ENCODE results near the gene CELSR3. TPM values are rescaled to one million over a fixed set of nuclear protein-coding genes. Genes with fewer than 3 reads are reported as not detected.

Gene CELSR3
- total RNA-seq, 4 donors from 2014 or later, result 0.33 to 1.3 (median 0.63) TPM

- no peak for DNase-seq (ENCODE audit: extremely low spot score)
- Histone ChIP-seq H3K36me3 (peaks cover 0 to 7% (median 2%) of the 10 kb centered on the region in 4 donors), H3K27ac (replicated peaks in 1 of 4) (no peak overlapping the region), H3K9me3 (peaks cover 0 to 6% (median 4%) of the 10 kb centered on the region in 4 donors), H3K4me1 (peaks cover 14 to 25% (median 24%) of the 10 kb centered on the region in 4 donors), H3K4me3 (no peak overlapping the region), H3K27me3 (no peaks in the 10 kb centered on the region)
- intact Hi-C loops (cut with DNase I), result no loop called here
- 49% methylated on average over 1 of the region's 1 CpG for WGBS
- TF ChIP-seq POLR2A (IDR thresholded peaks at IDR 0.05; ENCODE audit: low read depth), result no peak
- TF ChIP-seq EP300 (IDR thresholded peaks at IDR 0.05), result no peak
- TF ChIP-seq POLR2AphosphoS5 (IDR thresholded peaks at IDR 0.05), result no peak
- no peak for TF ChIP-seq CTCF (IDR thresholded peaks at IDR 0.05)
These were observed 50.4 kb downstream of the CELSR3 start for GRCh38 chr3:48612309-48612708.

DNA sequence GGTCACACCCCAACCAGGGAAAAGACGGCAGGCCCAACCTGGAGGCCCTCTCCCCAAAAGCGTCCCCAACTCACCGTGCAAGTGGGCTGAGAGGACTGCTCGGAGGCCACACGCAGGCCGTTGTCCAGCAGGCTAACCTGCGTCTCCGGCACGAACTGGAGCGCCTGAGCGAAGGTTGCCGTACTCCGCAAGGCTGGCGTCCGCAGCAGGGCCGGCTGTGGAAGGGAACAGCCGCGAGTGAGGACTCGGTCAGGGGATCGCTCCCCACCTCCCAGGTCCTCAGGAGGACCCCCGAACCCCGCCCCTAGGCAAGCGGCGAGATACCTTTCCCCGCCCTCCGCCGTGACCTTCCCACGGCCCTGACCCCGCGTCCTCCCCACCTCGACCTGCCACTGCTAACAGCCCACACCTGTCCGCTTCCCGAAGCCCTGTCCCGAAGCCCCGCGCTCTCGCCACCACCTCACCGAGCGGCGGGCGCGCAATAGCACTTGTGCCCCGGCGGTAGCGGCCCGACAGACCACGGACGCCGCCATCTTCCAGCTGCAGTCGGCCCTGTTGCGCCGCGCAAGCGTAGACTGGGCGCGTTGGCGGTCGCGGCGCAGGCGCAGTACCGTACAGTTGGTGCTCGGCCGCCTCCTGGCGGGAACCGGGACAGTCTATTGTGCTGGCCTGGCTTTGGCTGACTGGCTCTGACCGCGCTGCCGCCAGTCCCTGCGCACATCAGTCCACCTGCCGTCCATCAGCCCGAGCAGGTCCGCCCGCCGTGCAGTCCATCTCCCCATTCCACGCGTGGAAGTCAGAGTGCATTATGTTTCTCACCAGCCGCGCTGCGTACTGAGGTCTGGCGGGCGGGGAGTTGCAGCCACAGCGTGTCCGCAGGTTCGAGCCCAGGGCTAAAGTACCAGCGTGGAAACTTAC is 53.3 kb downstream of the CELSR3 start, which contains the start of gene UQCRC1:
TSS of gene UQCRC1 (minus strand) at position 559 of the 918 bp plus-strand sequence. CDS start at position 533, 26 bp downstream.
- Histone ChIP-seq H3K36me3 (peaks cover 7 to 28% (median 23%) of the 10 kb centered on the region in 4 donors), H3K9me3 (no peaks in the 10 kb centered on the region), H3K27ac (replicated peaks in 1 of 4) (peak within 1 kb of the TSS; percentile 88 to 93 (median 92)), H3K4me3 (peak within 1 kb of the TSS; percentile 88 to 99 (median 92)), H3K27me3 (no peaks in the 10 kb centered on the region), H3K4me1 (peaks cover 18 to 45% (median 26%) of the 10 kb centered on the region in 4 donors)
- intact Hi-C loops (cut with DNase I), result no loop called here
- 4% methylated on average over 30 of the region's 86 CpGs for WGBS
- no peak for TF ChIP-seq EP300 (IDR thresholded peaks at IDR 0.05)
- peak; percentile 77 for TF ChIP-seq POLR2A (IDR thresholded peaks at IDR 0.05; ENCODE audit: low read depth)
- peak; percentile 71 to 92 (median 86) for TF ChIP-seq CTCF (IDR thresholded peaks at IDR 0.05)
- peak; percentile 96 to 98 for TF ChIP-seq POLR2AphosphoS5 (IDR thresholded peaks at IDR 0.05)
- DNase-seq (ENCODE audit: extremely low spot score), result peak; percentile 93

DNA sequence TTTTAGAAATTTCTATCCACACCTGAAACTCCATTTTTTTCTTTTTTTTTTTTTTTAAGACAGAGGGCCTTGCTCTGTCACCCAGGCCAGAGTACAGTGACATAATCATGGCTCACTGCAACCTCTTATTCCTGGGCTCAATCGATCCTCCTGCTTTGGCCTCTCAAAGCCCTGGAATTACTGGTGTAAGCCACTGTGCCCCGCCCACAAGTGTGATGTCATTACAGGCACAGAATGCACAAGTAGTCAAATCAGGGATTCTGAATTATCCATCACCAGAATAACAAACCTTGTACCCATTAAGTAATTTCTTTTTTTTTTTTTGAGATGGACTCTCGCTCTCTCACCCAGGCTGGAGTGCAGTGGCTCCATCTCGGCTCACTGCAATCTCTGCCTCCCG is 55.2 kb downstream of the CELSR3 start:
- no peak overlapping the region for H3K27ac ChIP-seq (replicated peaks in 1 of 4)
- no peaks in the 10 kb centered on the region for H3K9me3 ChIP-seq
- WGBS, result 95% methylated on average over 5 of the region's 5 CpGs
- H3K36me3 ChIP-seq, result peaks cover 25 to 46% (median 41%) of the 10 kb centered on the region in 4 donors
- peaks cover 18 to 45% (median 26%) of the 10 kb centered on the region in 4 donors for H3K4me1 ChIP-seq
- TF ChIP-seq POLR2AphosphoS5 (IDR thresholded peaks at IDR 0.05) (no peak), POLR2A (IDR thresholded peaks at IDR 0.05; ENCODE audit: low read depth) (no peak), EP300 (IDR thresholded peaks at IDR 0.05) (no peak), CTCF (IDR thresholded peaks at IDR 0.05) (no peak)
- no peak for DNase-seq (ENCODE audit: extremely low spot score)
- no peak overlapping the region for H3K4me3 ChIP-seq
- H3K27me3 ChIP-seq, result no peaks in the 10 kb centered on the region
- intact Hi-C loops (cut with DNase I), result no loop called here

DNA sequence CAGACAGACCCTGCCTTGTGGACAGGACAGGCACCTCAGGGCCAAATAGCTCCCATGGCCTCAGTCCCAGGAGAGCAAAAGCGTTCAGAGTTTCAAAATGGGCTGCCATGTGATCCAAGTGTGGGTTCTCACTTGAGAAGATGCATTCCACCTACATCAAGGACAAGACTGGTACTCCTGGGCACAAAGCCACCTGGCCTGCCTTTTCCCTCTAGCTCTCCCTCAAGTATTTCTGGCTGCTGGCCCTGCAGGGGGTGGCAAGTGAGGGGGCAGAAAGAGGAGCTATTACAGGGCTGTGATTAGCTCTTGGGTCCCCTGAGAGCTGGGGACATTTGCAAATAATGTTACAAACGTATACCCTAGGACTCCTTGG is 61.1 kb downstream of the CELSR3 start:
- H3K4me3 ChIP-seq, result no peak overlapping the region
- H3K4me1 ChIP-seq, result peaks cover 24 to 51% (median 32%) of the 10 kb centered on the region in 4 donors
- TF ChIP-seq POLR2A (IDR thresholded peaks at IDR 0.05; ENCODE audit: low read depth) (no peak), POLR2AphosphoS5 (IDR thresholded peaks at IDR 0.05) (no peak), EP300 (IDR thresholded peaks at IDR 0.05) (no peak), CTCF (IDR thresholded peaks at IDR 0.05) (no peak)
- H3K27me3 ChIP-seq, result no peaks in the 10 kb centered on the region
- H3K36me3 ChIP-seq, result peaks cover 60 to 91% (median 86%) of the 10 kb centered on the region in 4 donors
- 34% methylated on average over 2 of the region's 2 CpGs for WGBS
- no peaks in the 10 kb centered on the region for H3K9me3 ChIP-seq
- no peak overlapping the region for H3K27ac ChIP-seq (replicated peaks in 1 of 4)
- DNase-seq (ENCODE audit: extremely low spot score), result no peak
- intact Hi-C loops (cut with DNase I), result no loop called here
